ENCODE results near the gene PIN1.

The PIN1 gene

DNA sequence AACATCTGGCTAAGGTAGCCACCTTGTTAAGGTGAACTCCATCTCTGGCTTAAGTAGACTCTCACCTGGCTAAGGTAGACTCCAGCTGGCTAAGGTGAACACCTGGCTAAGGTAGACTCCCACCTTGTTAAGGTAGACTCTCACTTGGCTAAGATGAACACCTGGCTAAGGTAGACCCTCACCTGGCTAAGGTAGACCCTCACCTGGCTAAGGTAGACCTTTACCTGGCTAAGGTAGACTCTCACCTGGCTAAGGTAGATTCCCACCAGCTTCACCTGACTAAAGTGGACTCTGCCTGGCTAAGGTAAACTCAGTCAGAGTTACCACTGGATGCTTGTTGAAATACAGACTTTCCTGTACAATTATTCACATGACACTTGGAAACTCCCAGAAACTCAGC, 23.6 kb downstream of the PIN1 start:
- Histone ChIP-seq H3K36me3 (ENCODE audit: control insufficient read depth, insufficient read depth, low read length, severe bottlenecking) (peaks cover 15% of the 10 kb centered on the region), H3K9me3 (ENCODE audit: control insufficient read depth, low read length) (no peaks in the 10 kb centered on the region), H3K4me1 (ENCODE audit: control insufficient read depth, insufficient read depth, low read length) (no peaks in the 10 kb centered on the region), H3K9ac (ENCODE audit: low read length) (no peak overlapping the region), H3K4me3 (ENCODE audit: low read length) (no peak overlapping the region), H3K27me3 (replicated peaks; ENCODE audit: control insufficient read depth, insufficient read depth, low read length) (no peaks in the 10 kb centered on the region)
- no peak for DNase-seq (ENCODE audit: low read depth)

DNA sequence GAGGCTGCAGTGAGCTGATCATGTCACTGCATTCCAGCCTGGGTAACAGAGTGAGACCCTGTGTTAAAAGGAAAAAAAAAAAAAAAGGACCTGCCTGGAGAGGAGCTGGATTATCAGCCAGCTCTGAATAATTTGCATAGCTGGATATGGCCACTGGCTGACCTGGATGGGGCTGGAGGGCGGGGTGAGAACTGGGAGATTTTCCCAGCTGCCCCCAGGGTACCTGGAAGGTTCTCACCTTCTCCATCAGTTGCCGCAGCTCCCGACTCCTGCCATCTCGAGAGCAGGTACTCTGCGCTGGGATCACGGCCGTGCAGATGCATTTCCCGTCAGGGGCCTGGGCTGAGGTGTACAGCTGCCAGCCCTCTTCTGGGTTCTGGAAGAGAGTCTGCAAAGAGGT, 25.3 kb downstream of the PIN1 start:
- Histone ChIP-seq H3K36me3 (ENCODE audit: control insufficient read depth, insufficient read depth, low read length, severe bottlenecking) (peaks cover 15% of the 10 kb centered on the region), H3K4me1 (ENCODE audit: control insufficient read depth, insufficient read depth, low read length) (no peaks in the 10 kb centered on the region), H3K9ac (ENCODE audit: low read length) (no peak overlapping the region), H3K9me3 (ENCODE audit: control insufficient read depth, low read length) (no peaks in the 10 kb centered on the region), H3K4me3 (ENCODE audit: low read length) (no peak overlapping the region), H3K27me3 (replicated peaks; ENCODE audit: control insufficient read depth, insufficient read depth, low read length) (no peaks in the 10 kb centered on the region)
- DNase-seq (ENCODE audit: low read depth) = no peak

DNA sequence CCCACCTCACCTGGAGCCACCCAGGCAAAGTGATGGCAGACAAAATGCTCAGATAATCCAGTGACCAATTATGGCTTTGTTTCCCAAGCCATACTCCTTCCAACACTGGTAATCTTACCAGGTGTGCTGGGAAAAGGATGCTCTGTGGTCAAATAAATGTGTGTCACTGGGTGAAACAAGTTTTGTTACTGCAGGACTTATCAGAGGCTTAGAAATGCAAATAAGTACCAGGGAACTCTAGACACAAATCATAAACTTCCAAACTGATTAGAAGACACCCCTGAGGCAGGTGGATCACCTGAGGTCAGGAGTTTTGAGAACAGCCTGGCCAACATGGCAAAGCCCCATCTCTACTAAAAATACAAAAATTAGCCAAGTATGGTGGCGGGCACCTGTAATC, 26.4 kb downstream of the PIN1 start:
- no peak overlapping the region for H3K4me3 ChIP-seq (ENCODE audit: low read length)
- no peaks in the 10 kb centered on the region for H3K9me3 ChIP-seq (ENCODE audit: control insufficient read depth, low read length)
- H3K27me3 ChIP-seq (replicated peaks; ENCODE audit: control insufficient read depth, insufficient read depth, low read length) = no peaks in the 10 kb centered on the region
- no peak overlapping the region for H3K9ac ChIP-seq (ENCODE audit: low read length)
- DNase-seq (ENCODE audit: low read depth) = no peak
- peaks cover 12% of the 10 kb centered on the region for H3K36me3 ChIP-seq (ENCODE audit: control insufficient read depth, insufficient read depth, low read length, severe bottlenecking)
- H3K4me1 ChIP-seq (ENCODE audit: control insufficient read depth, insufficient read depth, low read length) = peaks cover 9% of the 10 kb centered on the region

DNA sequence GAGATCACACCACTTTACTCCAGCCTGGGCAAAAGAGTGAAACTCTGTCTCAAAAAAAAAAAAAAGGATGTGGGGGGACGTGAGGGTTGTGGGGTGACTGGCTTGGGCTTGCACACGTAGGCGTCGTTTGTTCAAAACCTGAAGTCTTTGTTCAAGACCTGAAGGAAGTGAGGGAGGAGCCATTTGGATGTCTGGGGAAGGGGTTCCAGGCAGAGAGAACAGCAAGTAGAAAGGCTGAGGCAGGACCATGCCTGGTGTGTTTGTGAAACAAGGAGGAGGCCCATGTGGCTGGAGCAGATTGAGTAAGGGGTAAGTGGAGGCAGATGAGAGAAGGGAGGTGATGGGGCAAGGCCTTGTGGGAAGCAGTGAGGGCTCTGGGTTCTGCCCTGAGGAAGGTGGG, 27.8 kb downstream of the PIN1 start:
- Histone ChIP-seq H3K9me3 (ENCODE audit: control insufficient read depth, low read length) (no peaks in the 10 kb centered on the region), H3K4me3 (ENCODE audit: low read length) (no peak overlapping the region), H3K36me3 (ENCODE audit: control insufficient read depth, insufficient read depth, low read length, severe bottlenecking) (no peaks in the 10 kb centered on the region), H3K4me1 (ENCODE audit: control insufficient read depth, insufficient read depth, low read length) (peaks cover 9% of the 10 kb centered on the region), H3K27me3 (replicated peaks; ENCODE audit: control insufficient read depth, insufficient read depth, low read length) (no peaks in the 10 kb centered on the region), H3K9ac (ENCODE audit: low read length) (no peak overlapping the region)
- DNase-seq (ENCODE audit: low read depth) = no peak

DNA sequence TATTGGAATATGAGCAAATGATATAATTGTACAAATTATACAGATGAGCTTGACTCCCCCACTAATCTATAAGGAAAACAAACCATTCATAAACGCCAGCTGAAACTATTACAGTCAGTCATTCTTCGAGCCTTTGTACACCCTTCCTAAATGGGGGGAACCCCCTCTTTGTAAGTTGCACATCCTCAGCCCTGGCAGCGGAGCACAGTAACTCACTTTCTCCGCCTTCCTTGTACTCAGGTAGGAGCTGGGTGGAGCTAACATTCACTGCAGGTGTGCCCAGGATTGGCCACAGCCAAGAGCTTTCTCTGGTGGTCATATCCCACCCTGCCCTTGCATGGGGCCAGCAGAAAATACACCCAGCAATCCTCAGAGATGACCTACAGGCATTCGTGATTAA, 28.6 kb downstream of the PIN1 start:
- no peaks in the 10 kb centered on the region for H3K36me3 ChIP-seq (ENCODE audit: control insufficient read depth, insufficient read depth, low read length, severe bottlenecking)
- DNase-seq (ENCODE audit: low read depth) = no peak
- no peak overlapping the region for H3K9ac ChIP-seq (ENCODE audit: low read length)
- H3K27me3 ChIP-seq (replicated peaks; ENCODE audit: control insufficient read depth, insufficient read depth, low read length) = no peaks in the 10 kb centered on the region
- peaks cover 9% of the 10 kb centered on the region for H3K4me1 ChIP-seq (ENCODE audit: control insufficient read depth, insufficient read depth, low read length)
- H3K4me3 ChIP-seq (ENCODE audit: low read length) = no peak overlapping the region
- no peaks in the 10 kb centered on the region for H3K9me3 ChIP-seq (ENCODE audit: control insufficient read depth, low read length)

DNA sequence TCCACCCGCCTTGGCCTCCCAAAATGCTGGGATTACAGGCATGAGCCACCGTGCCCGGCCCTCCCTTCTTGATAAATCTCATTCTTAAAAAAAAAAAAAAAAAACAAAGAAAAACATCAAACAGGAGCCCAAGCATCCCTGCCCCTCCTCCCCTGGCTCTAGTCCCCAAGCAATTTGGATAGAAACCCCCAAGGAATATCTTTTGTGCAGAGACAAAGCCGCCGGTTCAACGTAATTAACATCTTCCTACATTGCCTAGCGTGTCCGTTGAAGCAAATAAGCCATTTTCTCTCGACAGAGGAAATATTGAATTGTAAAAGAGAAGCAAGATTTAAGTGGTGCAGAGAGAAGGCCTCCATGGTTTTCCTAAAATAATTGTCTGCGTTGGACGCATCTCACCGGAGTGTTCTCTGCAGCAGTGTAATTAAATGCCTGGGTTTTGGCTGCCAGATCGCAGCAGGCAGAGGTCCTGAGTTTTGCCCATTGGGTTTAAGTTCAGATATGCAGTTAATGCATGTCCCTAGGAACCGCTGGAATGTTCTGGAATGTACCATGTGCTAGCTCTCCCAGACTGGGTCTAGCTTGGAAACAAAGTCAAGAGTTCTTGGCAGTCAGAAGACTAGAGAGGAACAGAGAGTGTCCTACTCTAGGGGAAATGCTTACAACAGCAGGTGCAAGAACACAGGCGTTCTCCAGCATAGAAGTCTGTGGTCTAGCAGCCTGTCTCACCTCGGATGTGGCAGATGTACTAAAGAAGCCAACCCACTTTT, 30.8 kb downstream of the PIN1 start:
- Histone ChIP-seq H3K9me3 (ENCODE audit: control insufficient read depth, low read length) (no peaks in the 10 kb centered on the region), H3K36me3 (ENCODE audit: control insufficient read depth, insufficient read depth, low read length, severe bottlenecking) (no peaks in the 10 kb centered on the region), H3K27me3 (replicated peaks; ENCODE audit: control insufficient read depth, insufficient read depth, low read length) (no peaks in the 10 kb centered on the region), H3K4me3 (ENCODE audit: low read length) (no peak overlapping the region), H3K9ac (ENCODE audit: low read length) (no peak overlapping the region), H3K4me1 (ENCODE audit: control insufficient read depth, insufficient read depth, low read length) (peaks cover 9% of the 10 kb centered on the region)
- DNase-seq (ENCODE audit: low read depth) = no peak

DNA sequence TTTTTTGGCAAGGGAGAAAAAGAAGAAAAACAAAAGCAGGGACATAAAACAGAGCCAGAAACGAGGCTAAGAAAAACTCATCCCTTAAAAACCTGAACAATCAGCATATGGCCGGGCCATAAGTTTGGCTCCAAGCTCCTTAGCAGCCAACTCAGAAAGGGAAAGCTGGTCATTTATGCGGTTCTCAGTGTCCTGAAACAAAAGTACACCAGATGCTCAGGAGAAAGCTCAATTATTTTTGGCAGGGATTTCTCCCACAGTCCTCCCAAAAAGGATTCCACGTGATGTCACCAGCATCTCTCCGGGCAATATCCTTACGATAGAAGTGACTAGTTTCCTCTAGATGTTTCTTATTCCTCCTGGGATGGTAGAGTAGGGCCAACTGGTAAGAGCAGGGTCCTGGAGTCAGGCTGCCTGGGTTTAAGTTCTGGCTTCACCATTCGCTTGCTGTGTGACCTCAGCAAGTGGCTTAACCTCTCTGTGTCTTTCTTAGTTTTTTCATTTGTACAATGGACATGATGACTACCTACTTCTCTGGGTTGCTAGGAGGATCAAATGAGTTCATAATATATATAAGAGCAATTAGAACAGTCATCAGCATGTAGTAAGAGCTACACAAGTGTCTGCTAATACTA, 34.0 kb downstream of the PIN1 start:
- DNase-seq (ENCODE audit: low read depth) = no peak
- peaks cover 9% of the 10 kb centered on the region for H3K4me1 ChIP-seq (ENCODE audit: control insufficient read depth, insufficient read depth, low read length)
- H3K9ac ChIP-seq (ENCODE audit: low read length) = no peak overlapping the region
- peaks cover 2% of the 10 kb centered on the region for H3K36me3 ChIP-seq (ENCODE audit: control insufficient read depth, insufficient read depth, low read length, severe bottlenecking)
- no peaks in the 10 kb centered on the region for H3K9me3 ChIP-seq (ENCODE audit: control insufficient read depth, low read length)
- H3K4me3 ChIP-seq (ENCODE audit: low read length) = no peak overlapping the region
- no peaks in the 10 kb centered on the region for H3K27me3 ChIP-seq (replicated peaks; ENCODE audit: control insufficient read depth, insufficient read depth, low read length)

DNA sequence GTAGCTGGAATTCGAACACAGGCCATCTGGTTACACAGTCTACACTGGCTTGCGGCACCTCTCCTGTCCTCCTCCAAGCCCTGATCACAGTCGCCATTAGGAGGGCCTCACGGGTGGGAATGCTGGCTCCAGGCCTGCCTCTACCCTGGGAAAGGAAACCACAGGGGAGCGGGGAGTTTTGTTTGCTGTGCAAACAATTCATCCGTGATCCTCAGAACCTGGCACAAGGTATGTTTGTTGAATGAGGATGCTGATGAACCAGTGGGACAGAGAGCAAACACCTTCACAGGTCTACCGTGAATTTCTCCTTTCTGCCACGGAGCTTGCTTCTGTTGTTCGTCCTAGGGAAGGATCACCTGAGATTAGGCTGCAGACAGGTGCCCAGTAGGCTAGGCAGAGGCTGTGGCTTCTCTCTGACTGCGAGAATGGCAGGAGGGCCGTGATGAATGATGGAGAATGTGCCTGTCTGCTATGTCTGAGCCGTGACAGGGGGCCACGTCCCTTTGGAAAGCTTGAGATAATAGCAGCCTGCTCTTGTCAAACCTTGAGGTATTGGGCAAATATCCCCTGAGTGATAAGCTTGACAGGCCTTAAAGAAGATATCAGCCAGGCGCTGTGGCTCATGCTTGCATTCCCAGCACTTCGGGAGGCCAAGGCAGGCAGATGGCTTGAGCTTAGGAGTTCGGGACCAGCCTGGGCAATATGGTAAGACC, 36.7 kb downstream of the PIN1 start:
- H3K9ac ChIP-seq (ENCODE audit: low read length) = no peak overlapping the region
- peaks cover 2% of the 10 kb centered on the region for H3K36me3 ChIP-seq (ENCODE audit: control insufficient read depth, insufficient read depth, low read length, severe bottlenecking)
- no peaks in the 10 kb centered on the region for H3K27me3 ChIP-seq (replicated peaks; ENCODE audit: control insufficient read depth, insufficient read depth, low read length)
- H3K9me3 ChIP-seq (ENCODE audit: control insufficient read depth, low read length) = no peaks in the 10 kb centered on the region
- no peak overlapping the region for H3K4me3 ChIP-seq (ENCODE audit: low read length)
- no peak for DNase-seq (ENCODE audit: low read depth)
- no peaks in the 10 kb centered on the region for H3K4me1 ChIP-seq (ENCODE audit: control insufficient read depth, insufficient read depth, low read length)

DNA sequence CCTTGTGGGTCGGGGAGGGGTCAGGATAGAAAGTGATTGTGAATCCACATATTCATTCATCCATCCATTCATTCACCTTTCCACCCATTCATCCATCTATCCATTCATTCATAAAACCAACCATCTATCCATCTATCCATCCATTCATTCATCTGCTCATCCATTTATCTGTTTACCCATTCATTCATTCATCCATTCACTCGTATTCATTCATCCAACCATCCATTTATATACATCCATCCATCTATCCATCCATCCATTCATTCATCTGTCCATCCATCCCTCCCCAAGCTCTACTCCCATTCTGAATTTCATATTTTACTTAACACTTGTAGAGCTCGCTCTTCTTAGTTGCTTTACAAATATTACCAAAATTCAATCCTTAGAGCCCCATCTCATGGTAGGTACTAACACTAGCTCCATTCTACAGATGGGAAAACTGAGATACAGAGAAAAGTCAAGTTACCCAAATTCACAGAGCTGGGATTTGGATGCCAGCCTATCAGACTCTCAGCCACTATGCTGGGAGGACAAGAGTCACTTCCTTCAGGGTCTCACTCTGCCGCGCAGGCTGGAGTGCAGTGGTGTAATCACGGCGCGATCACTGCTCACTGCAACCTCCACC, 37.6 kb downstream of the PIN1 start:
- H3K27me3 ChIP-seq (replicated peaks; ENCODE audit: control insufficient read depth, insufficient read depth, low read length) = no peaks in the 10 kb centered on the region
- no peak for DNase-seq (ENCODE audit: low read depth)
- no peak overlapping the region for H3K9ac ChIP-seq (ENCODE audit: low read length)
- no peaks in the 10 kb centered on the region for H3K9me3 ChIP-seq (ENCODE audit: control insufficient read depth, low read length)
- H3K36me3 ChIP-seq (ENCODE audit: control insufficient read depth, insufficient read depth, low read length, severe bottlenecking) = peaks cover 2% of the 10 kb centered on the region
- H3K4me1 ChIP-seq (ENCODE audit: control insufficient read depth, insufficient read depth, low read length) = no peaks in the 10 kb centered on the region
- no peak overlapping the region for H3K4me3 ChIP-seq (ENCODE audit: low read length)

DNA sequence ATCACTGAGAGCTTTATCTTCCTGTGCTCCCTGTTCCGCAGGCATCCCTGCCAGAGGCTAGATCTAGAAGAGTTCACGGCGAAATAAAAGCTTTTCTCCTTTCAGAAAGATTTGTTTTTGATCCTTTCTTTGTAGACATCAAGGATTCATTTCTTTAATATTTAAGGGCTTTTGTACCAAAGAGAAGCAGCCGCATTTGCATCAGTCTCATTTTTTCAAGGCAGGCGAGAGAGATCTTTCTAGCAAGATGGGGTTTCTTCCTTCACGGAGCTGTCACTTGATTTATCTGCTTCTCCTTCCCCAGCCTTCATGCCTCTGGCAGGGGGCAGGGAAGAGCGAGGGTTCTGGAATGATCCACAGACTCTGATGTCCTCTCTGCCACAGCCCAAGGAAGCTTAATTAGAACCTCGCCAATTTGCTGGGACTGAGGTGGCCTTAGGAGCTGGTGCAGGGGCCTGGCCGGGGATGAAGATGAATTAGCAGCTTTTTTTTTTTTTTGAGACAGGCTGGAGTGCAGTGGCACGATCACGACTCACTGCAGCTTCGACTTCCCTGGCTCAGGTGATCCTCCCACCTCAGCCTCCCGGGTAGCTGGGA, 40.0 kb downstream of the PIN1 start:
- DNase-seq (ENCODE audit: low read depth) = no peak
- Histone ChIP-seq H3K4me3 (ENCODE audit: low read length) (no peak overlapping the region), H3K9me3 (ENCODE audit: control insufficient read depth, low read length) (no peaks in the 10 kb centered on the region), H3K36me3 (ENCODE audit: control insufficient read depth, insufficient read depth, low read length, severe bottlenecking) (peaks cover 2% of the 10 kb centered on the region), H3K27me3 (replicated peaks; ENCODE audit: control insufficient read depth, insufficient read depth, low read length) (no peaks in the 10 kb centered on the region), H3K9ac (ENCODE audit: low read length) (no peak overlapping the region), H3K4me1 (ENCODE audit: control insufficient read depth, insufficient read depth, low read length) (no peaks in the 10 kb centered on the region)

DNA sequence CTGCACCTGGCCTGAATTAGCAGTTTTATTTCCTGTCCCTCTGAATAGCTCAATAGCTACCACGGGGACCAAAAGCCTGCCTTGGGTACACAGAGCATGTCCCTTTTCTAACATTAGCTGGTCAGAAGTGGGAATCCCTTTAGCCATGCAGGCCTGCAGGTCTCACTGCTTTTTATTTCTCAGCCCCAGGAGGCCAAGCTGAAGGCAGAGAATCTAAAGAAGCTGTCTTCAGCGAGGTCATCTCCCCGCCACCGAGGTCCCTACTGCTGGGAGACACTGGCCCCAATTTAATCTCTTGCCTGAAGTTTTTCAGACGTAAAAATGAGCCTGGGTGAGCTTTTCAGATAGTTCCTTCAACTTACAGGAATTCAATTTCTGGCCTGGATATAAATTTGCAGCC, 40.7 kb downstream of the PIN1 start:
- H3K27me3 ChIP-seq (replicated peaks; ENCODE audit: control insufficient read depth, insufficient read depth, low read length) = no peaks in the 10 kb centered on the region
- no peaks in the 10 kb centered on the region for H3K4me1 ChIP-seq (ENCODE audit: control insufficient read depth, insufficient read depth, low read length)
- no peak overlapping the region for H3K4me3 ChIP-seq (ENCODE audit: low read length)
- no peaks in the 10 kb centered on the region for H3K9me3 ChIP-seq (ENCODE audit: control insufficient read depth, low read length)
- H3K36me3 ChIP-seq (ENCODE audit: control insufficient read depth, insufficient read depth, low read length, severe bottlenecking) = peaks cover 2% of the 10 kb centered on the region
- H3K9ac ChIP-seq (ENCODE audit: low read length) = no peak overlapping the region
- DNase-seq (ENCODE audit: low read depth) = no peak

Data from adipocyte (in vitro differentiated cells).